Testis (tissue), 3 donors: ENCODE results near the gene SERTAD2. TPM values are rescaled to one million over a fixed set of nuclear protein-coding genes. Genes with fewer than 3 reads are reported as not detected.

ENCODE experiments used
- DNase-seq: peaks from one replicate; pipeline ENCODE4 v3.0.0-alpha.2; 2019
- H3K27ac ChIP-seq, 2 donors: fragments of 200-600 bp; sonication (generic); one replicate each; pipeline ENCODE4 v1.5.1; 2019
- H3K27me3 ChIP-seq: fragments of 200-600 bp; sonication (generic); one replicate; pipeline ENCODE4 v1.5.1; 2019
- H3K36me3 ChIP-seq: fragments of 200-600 bp; sonication (generic); one replicate; pipeline ENCODE4 v1.5.1; 2017; ENCODE audit warnings: low read depth; ENCODE audit errors: missing control alignments
- H3K4me1 ChIP-seq: fragments of 200-600 bp; sonication (generic); one replicate; pipeline ENCODE4 v1.5.1; 2019
- H3K4me3 ChIP-seq, 2 donors: fragments of 200-600 bp; sonication (generic); one replicate each; pipeline ENCODE4 v1.5.1; 2017 to 2019
- H3K9me3 ChIP-seq: fragments of 200-600 bp; sonication (generic); one replicate; pipeline ENCODE4 v1.5.1; 2017
- CTCF ChIP-seq, 3 experiments: fragments of 450-650 bp in 2 of 3; fragments of 200-600 bp in 1 of 3; sonication (generic) in 1 of 3; IDR thresholded peaks; one replicate each; pipeline ENCODE4 v1.5.1; 2016 to 2019; ENCODE audit warnings: antibody characterized with exemption in 3 of 3, mild to moderate bottlenecking in 2 of 3, moderate library complexity in 1 of 3
- POLR2A ChIP-seq: fragments of 450-650 bp; IDR thresholded peaks from one replicate; pipeline ENCODE4 v1.6.1; 2017; ENCODE audit warnings: antibody characterized with exemption, mild to moderate bottlenecking, moderate library complexity
- WGBS, 2 donors: methylation state at CpG; one replicate each; pipeline ENCODE4 v1.1.5; 2018; 5-methylcytosine and 5-hydroxymethylcytosine counted together
- intact Hi-C: fragments of 100-400 bp; cut with DNase I; formaldehyde crosslinking; loops from one replicate; pipeline ENCODE4 v1.15.1; 2023; ENCODE audit warnings: low total_unique reads
- polyA plus RNA-seq: library from polyadenylated mRNA; stranded (reverse); fragments of 350-450 nt; fragmentation: Illumina TruSeq; extraction: RNeasy Lipid Tissue Mini Kit (QIAGEN cat#74804); gene quantifications from one replicate; pipeline ENCODE4 v1.2.3, GENCODE V29; 2014; ENCODE audit warnings: low read depth, low replicate concordance; ENCODE audit not compliant: insufficient read depth
- total RNA-seq, 2 donors: library from RNA; depleted of rRNA; stranded (reverse); fragments of >200 nt; gene quantifications; one replicate each; pipeline ENCODE4 v1.2.3, GENCODE V29; 2016

Gene SERTAD2
- total and polyA plus RNA-seq, 3 donors from 2014 or later = 24.8 to 41.7 (median 41.4) TPM

- DNase-seq = no peak
- intact Hi-C loops = no loop called here
- Histone ChIP-seq H3K27ac (no peak overlapping the region), H3K9me3 (no peaks in the 10 kb centered on the region), H3K27me3 (no peaks in the 10 kb centered on the region), H3K4me1 (peaks cover 4% of the 10 kb centered on the region), H3K36me3 (no peaks in the 10 kb centered on the region), H3K4me3 (no peak overlapping the region)
- 94 to 95% methylated on average over 9 of the region's 9 CpGs for WGBS, 2 donors
- TF ChIP-seq CTCF (IDR thresholded peaks at IDR 0.05) = no peak
- TF ChIP-seq POLR2A = no peak
Measured at GRCh38 chr2:64683771-64684510, 30.2 kb upstream of the SERTAD2 start.

GRCh38 chr2:64681479-64681967 lies 27.8 kb upstream of the SERTAD2 start:
- WGBS, 2 donors = 81 to 89% methylated on average over 2 of the region's 2 CpGs
- no peaks in the 10 kb centered on the region for H3K36me3 ChIP-seq
- intact Hi-C loops = no loop called here
- no peaks in the 10 kb centered on the region for H3K27me3 ChIP-seq
- H3K4me1 ChIP-seq = peaks cover 4% of the 10 kb centered on the region
- no peak overlapping the region for H3K27ac ChIP-seq
- no peak for DNase-seq
- H3K9me3 ChIP-seq = no peaks in the 10 kb centered on the region
- no peak for TF ChIP-seq CTCF (IDR thresholded peaks at IDR 0.05)
- TF ChIP-seq POLR2A = no peak
- H3K4me3 ChIP-seq = no peak overlapping the region

GRCh38 chr2:64679673-64680425 lies 26.1 kb upstream of the SERTAD2 start:
- DNase-seq = no peak
- H3K27me3 ChIP-seq = no peaks in the 10 kb centered on the region
- H3K36me3 ChIP-seq = no peaks in the 10 kb centered on the region
- H3K4me3 ChIP-seq = no peak overlapping the region
- H3K27ac ChIP-seq = no peak overlapping the region
- H3K4me1 ChIP-seq = peaks cover 4% of the 10 kb centered on the region
- intact Hi-C loops = no loop called here
- WGBS, 2 donors = 66 to 69% methylated on average over 6 of the region's 6 CpGs
- no peaks in the 10 kb centered on the region for H3K9me3 ChIP-seq
- no peak for TF ChIP-seq CTCF (IDR thresholded peaks at IDR 0.05)

GRCh38 chr2:64678771-64679590 lies 25.3 kb upstream of the SERTAD2 start:
- 37 to 42% methylated on average over 3 of the region's 3 CpGs for WGBS, 2 donors
- H3K27ac ChIP-seq = no peak overlapping the region
- H3K27me3 ChIP-seq = no peaks in the 10 kb centered on the region
- no peaks in the 10 kb centered on the region for H3K36me3 ChIP-seq
- DNase-seq = no peak
- intact Hi-C loops = no loop called here
- H3K4me1 ChIP-seq = peaks cover 4% of the 10 kb centered on the region
- no peak overlapping the region for H3K4me3 ChIP-seq
- no peak for TF ChIP-seq CTCF (IDR thresholded peaks at IDR 0.05)
- TF ChIP-seq POLR2A = no peak
- no peaks in the 10 kb centered on the region for H3K9me3 ChIP-seq
